Hepatocyte (in vitro differentiated cells): ENCODE measurements around the gene PRKCA.

Source experiments
- EZH2 ChIP-seq: fragments of 200-600 bp; sonication (generic); IDR thresholded peaks from 2 replicates; pipeline ENCODE4 v1.6.1; 2016; ENCODE audit warnings: antibody characterized with exemption, mild to moderate bottlenecking, borderline replicate concordance
- EZH2phosphoT487 ChIP-seq: fragments of 200-600 bp; sonication (generic); IDR thresholded peaks from one replicate; pipeline ENCODE4 v1.6.1; 2018; ENCODE audit warnings: antibody characterized with exemption, mild to moderate bottlenecking, low read depth, moderate library complexity; ENCODE audit not compliant: unreplicated experiment, severe bottlenecking
- TF ChIP-seq, protein P1 (sequence below): fragments of 200-600 bp; sonication (generic); IDR thresholded peaks from 2 replicates; pipeline ENCODE4 v1.5.1; 2016; ENCODE audit warnings: antibody characterized with exemption, mild to moderate bottlenecking; ENCODE audit not compliant: poor library complexity

DNA sequence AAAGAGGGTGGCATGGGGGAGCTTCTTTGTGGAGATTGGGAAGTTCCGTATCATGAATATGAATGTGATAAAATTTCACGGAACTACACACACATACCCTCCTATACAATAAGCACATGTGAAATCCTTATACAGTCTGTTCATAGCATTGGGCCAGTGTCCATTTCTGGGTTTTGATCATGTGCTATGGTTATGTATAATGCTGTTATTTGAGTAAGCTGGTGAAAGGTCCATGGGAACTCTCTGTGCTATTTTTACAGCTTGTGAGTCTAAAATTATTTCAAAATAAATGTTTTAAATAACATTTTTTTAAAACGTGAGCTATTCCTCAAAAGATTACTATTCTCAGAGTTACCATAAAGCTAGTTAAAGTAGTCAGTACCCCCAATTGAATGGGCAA lies 327.3 kb downstream of the PRKCA start:
- TF ChIP-seq, protein P1, sequence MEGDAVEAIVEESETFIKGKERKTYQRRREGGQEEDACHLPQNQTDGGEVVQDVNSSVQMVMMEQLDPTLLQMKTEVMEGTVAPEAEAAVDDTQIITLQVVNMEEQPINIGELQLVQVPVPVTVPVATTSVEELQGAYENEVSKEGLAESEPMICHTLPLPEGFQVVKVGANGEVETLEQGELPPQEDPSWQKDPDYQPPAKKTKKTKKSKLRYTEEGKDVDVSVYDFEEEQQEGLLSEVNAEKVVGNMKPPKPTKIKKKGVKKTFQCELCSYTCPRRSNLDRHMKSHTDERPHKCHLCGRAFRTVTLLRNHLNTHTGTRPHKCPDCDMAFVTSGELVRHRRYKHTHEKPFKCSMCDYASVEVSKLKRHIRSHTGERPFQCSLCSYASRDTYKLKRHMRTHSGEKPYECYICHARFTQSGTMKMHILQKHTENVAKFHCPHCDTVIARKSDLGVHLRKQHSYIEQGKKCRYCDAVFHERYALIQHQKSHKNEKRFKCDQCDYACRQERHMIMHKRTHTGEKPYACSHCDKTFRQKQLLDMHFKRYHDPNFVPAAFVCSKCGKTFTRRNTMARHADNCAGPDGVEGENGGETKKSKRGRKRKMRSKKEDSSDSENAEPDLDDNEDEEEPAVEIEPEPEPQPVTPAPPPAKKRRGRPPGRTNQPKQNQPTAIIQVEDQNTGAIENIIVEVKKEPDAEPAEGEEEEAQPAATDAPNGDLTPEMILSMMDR: no peak
- no peak for TF ChIP-seq EZH2phosphoT487
- TF ChIP-seq EZH2: no peak
